ENCODE results near the gene SMPD2. TPM values are rescaled to one million over a fixed set of nuclear protein-coding genes. Genes with fewer than 3 reads are reported as not detected.

The SMPD2 gene
- total RNA-seq, 1 experiment from 2014 or later = 12.3 TPM

DNA sequence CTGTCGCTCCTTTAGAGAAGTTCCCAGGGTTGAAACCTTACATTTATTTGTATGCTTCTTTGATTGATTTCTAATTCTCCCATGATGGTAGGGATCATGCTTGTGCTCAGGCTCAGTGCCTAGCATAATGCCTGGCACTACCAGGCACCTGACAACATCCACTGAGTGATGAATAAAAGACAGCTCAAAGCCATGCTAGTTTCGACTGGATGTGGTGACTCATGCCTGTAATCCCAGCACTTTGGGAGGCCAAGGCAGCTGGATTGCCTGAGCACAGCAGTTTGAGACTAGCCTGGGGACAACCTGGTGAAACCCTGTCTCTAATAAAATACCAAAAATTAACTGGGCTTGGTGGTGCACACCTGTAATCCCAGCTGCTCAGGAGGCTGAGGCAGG, 46.6 kb upstream of the SMPD2 start:
- H3K27me3 ChIP-seq (replicated peaks; ENCODE audit: control insufficient read depth, insufficient read depth, low read length) = no peaks in the 10 kb centered on the region
- H3K27ac Mint-ChIP-seq (ENCODE audit: unreplicated experiment) = no peak overlapping the region
- no peaks in the 10 kb centered on the region for H3K9me3 ChIP-seq
- no peaks in the 10 kb centered on the region for H3K4me1 ChIP-seq
- H3K36me3 ChIP-seq (ENCODE audit: control insufficient read depth, insufficient read depth, low read length) = no peaks in the 10 kb centered on the region
- no peak overlapping the region for H3K4me3 Mint-ChIP-seq (ENCODE audit: unreplicated experiment)
- no peaks in the 10 kb centered on the region for H3K4me1 Mint-ChIP-seq (ENCODE audit: low read depth, unreplicated experiment)
- ChIA-PET CTCF (interaction anchor here (0.6 to 1.3 kb wide), 3 partner anchors 10 to 322 kb away, joined by 3 to 14 read pairs (median 4); no protein-coding TSS in a partner anchor), POLR2A (no interaction called here)
- H3K27me3 Mint-ChIP-seq (ENCODE audit: insufficient read depth, unreplicated experiment) = peaks cover 6% of the 10 kb centered on the region
- no peaks in the 10 kb centered on the region for H3K36me3 Mint-ChIP-seq (ENCODE audit: insufficient read depth, unreplicated experiment)
- no peaks in the 10 kb centered on the region for H3K9me3 Mint-ChIP-seq (ENCODE audit: unreplicated experiment)
- DNase-seq = no peak
- H3K4me3 ChIP-seq (ENCODE audit: low read depth, low read length) = no peak overlapping the region
- BruUV-seq (replicated peaks) = no TSS peak
- intact Hi-C loops (cut with micrococcal nuclease; ENCODE audit: unreplicated experiment) = no loop called here
- TF ChIP-seq, protein P1, sequence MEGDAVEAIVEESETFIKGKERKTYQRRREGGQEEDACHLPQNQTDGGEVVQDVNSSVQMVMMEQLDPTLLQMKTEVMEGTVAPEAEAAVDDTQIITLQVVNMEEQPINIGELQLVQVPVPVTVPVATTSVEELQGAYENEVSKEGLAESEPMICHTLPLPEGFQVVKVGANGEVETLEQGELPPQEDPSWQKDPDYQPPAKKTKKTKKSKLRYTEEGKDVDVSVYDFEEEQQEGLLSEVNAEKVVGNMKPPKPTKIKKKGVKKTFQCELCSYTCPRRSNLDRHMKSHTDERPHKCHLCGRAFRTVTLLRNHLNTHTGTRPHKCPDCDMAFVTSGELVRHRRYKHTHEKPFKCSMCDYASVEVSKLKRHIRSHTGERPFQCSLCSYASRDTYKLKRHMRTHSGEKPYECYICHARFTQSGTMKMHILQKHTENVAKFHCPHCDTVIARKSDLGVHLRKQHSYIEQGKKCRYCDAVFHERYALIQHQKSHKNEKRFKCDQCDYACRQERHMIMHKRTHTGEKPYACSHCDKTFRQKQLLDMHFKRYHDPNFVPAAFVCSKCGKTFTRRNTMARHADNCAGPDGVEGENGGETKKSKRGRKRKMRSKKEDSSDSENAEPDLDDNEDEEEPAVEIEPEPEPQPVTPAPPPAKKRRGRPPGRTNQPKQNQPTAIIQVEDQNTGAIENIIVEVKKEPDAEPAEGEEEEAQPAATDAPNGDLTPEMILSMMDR (IDR thresholded peaks at IDR 0.05; ENCODE audit: insufficient read depth in 1 of 2, low read depth in 1 of 2, low read length in 1 of 2, severe bottlenecking in 1 of 2, unreplicated experiment in 1 of 2) = no peak

DNA sequence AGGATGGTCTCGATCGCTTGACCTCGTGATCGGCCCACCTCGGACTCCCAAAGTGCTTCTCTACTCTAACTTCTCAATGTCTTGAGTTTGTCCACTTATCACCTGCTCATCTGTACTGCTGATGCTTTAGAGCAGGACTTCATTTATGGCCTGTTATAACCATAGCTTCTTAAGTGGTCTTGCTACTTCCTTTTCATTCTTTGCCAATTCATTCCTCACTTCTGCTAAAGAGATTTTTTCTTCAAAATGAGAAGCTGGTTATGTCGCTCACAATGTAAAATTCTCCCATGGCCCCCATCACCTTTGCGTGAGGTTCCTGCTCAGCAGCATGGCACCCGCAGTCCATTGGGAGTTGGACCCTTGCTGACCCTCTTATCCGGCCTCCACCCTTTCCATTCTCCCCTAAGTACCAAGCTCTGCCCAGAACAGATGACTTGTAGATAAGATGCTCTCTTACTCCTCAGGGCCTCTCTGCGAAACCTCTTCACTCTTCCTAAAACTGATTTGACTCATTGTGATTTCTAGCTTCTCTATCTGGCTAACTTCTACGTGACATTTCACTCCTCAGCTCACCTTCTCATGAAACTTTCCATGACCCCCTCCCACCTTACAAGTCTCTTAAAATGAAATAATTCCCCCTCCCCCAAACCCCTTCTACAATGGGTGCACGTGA, 44.3 kb upstream of the SMPD2 start:
- POLR2A ChIA-PET = no interaction called here

DNA sequence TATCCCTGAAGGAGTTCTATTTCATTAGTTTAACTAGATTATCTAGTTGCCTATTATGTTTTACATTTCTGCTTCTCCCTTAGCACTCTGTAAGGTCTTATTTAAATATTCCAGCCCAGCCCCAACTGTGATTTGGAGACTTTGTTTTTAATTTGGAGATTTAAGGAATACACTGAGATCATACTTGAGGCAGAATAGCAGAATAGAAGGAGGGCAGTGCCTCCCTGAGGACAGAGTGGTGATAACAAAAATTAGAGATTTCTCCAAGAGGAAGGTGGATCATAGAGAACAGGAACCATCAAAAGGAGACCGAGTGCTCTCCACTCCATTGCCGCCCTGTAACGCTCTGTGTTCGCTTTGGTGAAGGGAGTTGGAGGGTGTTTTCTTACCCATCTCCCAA, 43.5 kb upstream of the SMPD2 start:
- no TSS peak for BruUV-seq (replicated peaks)
- intact Hi-C loops (cut with micrococcal nuclease; ENCODE audit: unreplicated experiment) = loop anchor here (1.0 to 2.0 kb wide), 3 partner anchors 14 to 214 kb away; no protein-coding TSS in a partner anchor
- H3K36me3 ChIP-seq (ENCODE audit: control insufficient read depth, insufficient read depth, low read length) = no peaks in the 10 kb centered on the region
- Mint-ChIP-seq H3K27ac (ENCODE audit: unreplicated experiment) (no peak overlapping the region), H3K9me3 (ENCODE audit: unreplicated experiment) (no peaks in the 10 kb centered on the region), H3K4me3 (ENCODE audit: unreplicated experiment) (no peak overlapping the region), H3K36me3 (ENCODE audit: insufficient read depth, unreplicated experiment) (no peaks in the 10 kb centered on the region), H3K4me1 (ENCODE audit: low read depth, unreplicated experiment) (no peaks in the 10 kb centered on the region), H3K27me3 (ENCODE audit: insufficient read depth, unreplicated experiment) (peaks cover 6% of the 10 kb centered on the region)
- ChIA-PET POLR2A (no interaction called here), CTCF (interaction anchor here (0.6 kb wide), 2 partner anchors 13 to 209 kb away, joined by 3 read pairs; no protein-coding TSS in a partner anchor)
- TF ChIP-seq, protein P1 (IDR thresholded peaks at IDR 0.05; ENCODE audit: insufficient read depth in 1 of 2, low read depth in 1 of 2, low read length in 1 of 2, severe bottlenecking in 1 of 2, unreplicated experiment in 1 of 2) = peak; percentile 28 to 42
- no peaks in the 10 kb centered on the region for H3K9me3 ChIP-seq
- no peaks in the 10 kb centered on the region for H3K27me3 ChIP-seq (replicated peaks; ENCODE audit: control insufficient read depth, insufficient read depth, low read length)
- no peaks in the 10 kb centered on the region for H3K4me1 ChIP-seq
- DNase-seq = peak in 1 of 2 experiments; percentile 21
- no peak overlapping the region for H3K4me3 ChIP-seq (ENCODE audit: low read depth, low read length)

More for the DNA sequence above, 44.3 kb upstream of the SMPD2 start:
- Mint-ChIP-seq H3K4me1 (ENCODE audit: low read depth, unreplicated experiment) (no peaks in the 10 kb centered on the region), H3K9me3 (ENCODE audit: unreplicated experiment) (no peaks in the 10 kb centered on the region), H3K27ac (ENCODE audit: unreplicated experiment) (no peak overlapping the region), H3K36me3 (ENCODE audit: insufficient read depth, unreplicated experiment) (no peaks in the 10 kb centered on the region), H3K4me3 (ENCODE audit: unreplicated experiment) (no peak overlapping the region), H3K27me3 (ENCODE audit: insufficient read depth, unreplicated experiment) (peaks cover 6% of the 10 kb centered on the region)
- CTCF ChIA-PET = no interaction called here
- no TSS peak for BruUV-seq (replicated peaks)
- H3K27me3 ChIP-seq (replicated peaks; ENCODE audit: control insufficient read depth, insufficient read depth, low read length) = no peaks in the 10 kb centered on the region
- H3K9me3 ChIP-seq = no peaks in the 10 kb centered on the region
- H3K4me1 ChIP-seq = no peaks in the 10 kb centered on the region
- TF ChIP-seq, protein P1 (IDR thresholded peaks at IDR 0.05; ENCODE audit: insufficient read depth in 1 of 2, low read depth in 1 of 2, low read length in 1 of 2, severe bottlenecking in 1 of 2, unreplicated experiment in 1 of 2) = no peak
- no peaks in the 10 kb centered on the region for H3K36me3 ChIP-seq (ENCODE audit: control insufficient read depth, insufficient read depth, low read length)
- no peak for DNase-seq
- intact Hi-C loops (cut with micrococcal nuclease; ENCODE audit: unreplicated experiment) = loop anchor here (2.0 kb wide), 1 partner anchor 213 kb away; no protein-coding TSS in a partner anchor
- H3K4me3 ChIP-seq (ENCODE audit: low read depth, low read length) = no peak overlapping the region

Measured in Caco-2 (cell line).